Ectodermal cell (in vitro differentiated cells): ENCODE measurements around the gene PGF.

Experiments
- H3K27ac ChIP-seq: 2 replicates; pipeline ENCODE4 v1.7.0; 2013; ENCODE audit warnings: mild to moderate bottlenecking, low read depth, low read length; ENCODE audit not compliant: insufficient read depth, poor library complexity, severe bottlenecking
- H3K27me3 ChIP-seq: 2 replicates; pipeline ENCODE4 v1.7.0; 2013; ENCODE audit warnings: mild to moderate bottlenecking, low read length; ENCODE audit not compliant: insufficient read depth, control insufficient read depth, poor library complexity, severe bottlenecking
- H3K36me3 ChIP-seq: one replicate; pipeline ENCODE4 v1.7.0; 2013; ENCODE audit warnings: low read length; ENCODE audit not compliant: control insufficient read depth, insufficient read depth
- H3K4me1 ChIP-seq: one replicate; pipeline ENCODE4 v1.7.0; 2013; ENCODE audit warnings: low read length; ENCODE audit not compliant: control insufficient read depth, insufficient read depth
- H3K4me3 ChIP-seq: 2 replicates; pipeline ENCODE4 v1.7.0; 2013; ENCODE audit warnings: low read depth, low read length, control low read depth; ENCODE audit not compliant: insufficient read depth
- H3K9me3 ChIP-seq: 2 replicates; pipeline ENCODE4 v1.7.0; 2013; ENCODE audit warnings: mild to moderate bottlenecking, low read length, moderate library complexity; ENCODE audit not compliant: control insufficient read depth
- WGBS, 2 experiments: methylation state at CpG; one replicate each; pipeline ENCODE4 v1.1.7; 2013; ENCODE audit warnings: missing lambda C conversion rate in 2 of 2; 5-methylcytosine and 5-hydroxymethylcytosine counted together

Gene PGF

DNA sequence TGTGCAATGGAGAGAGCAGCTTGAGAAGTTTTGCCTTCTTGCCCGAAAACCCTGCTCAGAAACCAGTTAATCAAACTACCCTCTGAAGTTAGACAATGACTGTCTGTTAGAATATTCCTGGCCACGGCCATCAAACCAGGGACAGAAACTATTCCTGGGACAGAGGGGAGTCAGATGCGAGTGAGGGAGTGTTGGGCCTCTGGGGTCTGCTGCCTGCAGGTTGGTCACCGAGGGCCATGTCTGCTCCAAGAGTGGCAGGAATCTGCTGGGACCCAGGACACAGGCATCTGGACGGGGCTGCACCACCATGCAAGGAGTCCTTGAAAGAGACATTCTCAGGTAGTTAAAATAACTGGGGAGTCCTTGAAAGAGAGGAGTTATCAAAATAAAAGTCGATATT, 30.4 kb upstream of the PGF start:
- peaks cover 17% of the 10 kb centered on the region for H3K4me1 ChIP-seq
- no peak overlapping the region for H3K4me3 ChIP-seq
- no peaks in the 10 kb centered on the region for H3K9me3 ChIP-seq
- H3K27ac ChIP-seq, result no peak overlapping the region
- H3K36me3 ChIP-seq, result no peaks in the 10 kb centered on the region
- WGBS, 2 experiments, result 91 to 95% methylated on average over 6 of the region's 6 CpGs
- H3K27me3 ChIP-seq, result peaks cover 12% of the 10 kb centered on the region

- WGBS, 2 experiments, result 82 to 84% methylated on average over 10 of the region's 10 CpGs
- no peak overlapping the region for H3K4me3 ChIP-seq
- H3K27ac ChIP-seq, result no peak overlapping the region
- H3K4me1 ChIP-seq, result peaks cover 25% of the 10 kb centered on the region
- no peaks in the 10 kb centered on the region for H3K36me3 ChIP-seq
- H3K27me3 ChIP-seq, result peaks cover 12% of the 10 kb centered on the region
- H3K9me3 ChIP-seq, result no peaks in the 10 kb centered on the region
Measured at GRCh38 chr14:74985028-74985310, 29.6 kb upstream of the PGF start.

DNA sequence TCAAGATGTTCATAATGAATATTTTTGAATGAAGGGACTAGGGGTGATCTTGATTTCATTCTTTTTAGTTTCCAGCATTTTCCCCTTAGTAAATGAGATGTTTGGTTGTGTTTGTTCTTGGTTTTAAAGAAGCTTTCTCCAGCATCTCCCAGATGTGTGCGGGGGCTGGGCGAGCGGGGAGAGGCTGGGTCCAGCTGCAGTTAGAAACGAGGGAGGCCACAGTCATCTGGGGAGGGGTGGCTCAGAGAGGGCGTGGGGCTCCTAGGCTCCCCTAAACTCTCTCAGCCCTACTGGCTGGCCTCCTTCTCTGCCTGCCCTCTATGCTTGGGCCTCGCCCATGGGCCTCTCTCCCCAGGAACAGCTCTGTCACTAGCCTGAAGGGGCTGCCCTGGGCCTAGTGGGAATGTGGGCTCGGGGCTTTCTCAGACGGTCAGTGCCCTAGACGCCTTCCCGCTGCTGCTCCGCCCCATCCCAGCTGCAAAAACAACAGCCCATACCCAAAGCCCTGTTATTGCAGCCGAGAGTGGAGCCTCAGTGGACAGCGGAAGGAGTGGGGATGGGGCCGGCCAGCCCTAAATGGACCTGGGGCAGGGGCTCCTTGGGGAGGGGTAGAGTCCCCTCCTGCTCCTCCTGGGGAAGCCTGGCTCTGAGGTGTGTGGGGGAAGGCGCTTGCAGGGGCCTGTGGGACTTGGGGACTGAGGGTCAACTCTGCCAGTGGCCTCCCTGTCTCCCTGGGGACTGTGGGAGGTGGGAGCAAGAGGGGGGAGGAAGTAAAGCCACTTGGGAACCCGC, 29.0 kb upstream of the PGF start:
- H3K9me3 ChIP-seq, result no peaks in the 10 kb centered on the region
- WGBS, 2 experiments, result 65 to 72% methylated on average over 16 of the region's 16 CpGs
- no peak overlapping the region for H3K4me3 ChIP-seq
- peaks cover 12% of the 10 kb centered on the region for H3K27me3 ChIP-seq
- H3K4me1 ChIP-seq, result peaks cover 30% of the 10 kb centered on the region
- H3K27ac ChIP-seq, result no peak overlapping the region
- no peaks in the 10 kb centered on the region for H3K36me3 ChIP-seq

- H3K36me3 ChIP-seq, result no peaks in the 10 kb centered on the region
- H3K9me3 ChIP-seq, result no peaks in the 10 kb centered on the region
- H3K4me1 ChIP-seq, result peaks cover 41% of the 10 kb centered on the region
- H3K27ac ChIP-seq, result no peak overlapping the region
- H3K27me3 ChIP-seq, result peaks cover 12% of the 10 kb centered on the region
- H3K4me3 ChIP-seq, result no peak overlapping the region
- WGBS, 2 experiments, result 92 to 98% methylated on average over 1 of the region's 1 CpG
Measured at GRCh38 chr14:74983343-74983742, 27.9 kb upstream of the PGF start.

DNA sequence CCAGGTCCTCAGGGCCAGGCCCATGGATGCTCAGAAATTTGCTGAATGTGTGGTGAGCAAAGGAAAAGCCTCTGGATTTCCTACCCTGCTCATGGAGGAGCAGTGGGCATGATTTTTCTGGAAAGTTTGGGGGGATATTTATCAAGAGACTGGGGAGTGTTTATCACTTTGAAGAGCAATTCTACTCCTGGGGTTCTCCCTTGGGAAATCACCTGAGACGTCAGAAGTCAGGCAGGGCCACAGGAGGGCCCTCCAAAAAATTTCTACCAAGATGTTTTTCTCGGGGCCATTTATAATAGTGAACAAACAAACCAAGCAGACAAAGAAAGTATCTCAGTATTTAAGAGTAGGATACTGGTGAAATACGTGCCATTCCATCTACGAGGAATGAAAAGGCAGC, 27.3 kb upstream of the PGF start:
- Histone ChIP-seq H3K4me1 (peaks cover 48% of the 10 kb centered on the region), H3K36me3 (no peaks in the 10 kb centered on the region), H3K9me3 (no peaks in the 10 kb centered on the region), H3K27me3 (peaks cover 12% of the 10 kb centered on the region), H3K4me3 (no peak overlapping the region), H3K27ac (no peak overlapping the region)
- 90 to 91% methylated on average over 3 to 4 of the region's 4 CpGs for WGBS, 2 experiments

GRCh38 chr14:74981833-74982232, 26.4 kb upstream of the PGF start:
- H3K27ac ChIP-seq, result no peak overlapping the region
- H3K4me3 ChIP-seq, result no peak overlapping the region
- peaks cover 18% of the 10 kb centered on the region for H3K27me3 ChIP-seq
- H3K4me1 ChIP-seq, result peaks cover 50% of the 10 kb centered on the region
- H3K36me3 ChIP-seq, result no peaks in the 10 kb centered on the region
- no peaks in the 10 kb centered on the region for H3K9me3 ChIP-seq
- 96 to 97% methylated on average over 5 of the region's 5 CpGs for WGBS, 2 experiments

- WGBS, 2 experiments, result 91 to 93% methylated on average over 9 of the region's 9 CpGs
- peaks cover 50% of the 10 kb centered on the region for H3K4me1 ChIP-seq
- H3K27me3 ChIP-seq, result peaks cover 22% of the 10 kb centered on the region
- no peaks in the 10 kb centered on the region for H3K36me3 ChIP-seq
- no peak overlapping the region for H3K4me3 ChIP-seq
- no peak overlapping the region for H3K27ac ChIP-seq
- no peaks in the 10 kb centered on the region for H3K9me3 ChIP-seq
Measured at GRCh38 chr14:74981462-74981782, 26.0 kb upstream of the PGF start.

DNA sequence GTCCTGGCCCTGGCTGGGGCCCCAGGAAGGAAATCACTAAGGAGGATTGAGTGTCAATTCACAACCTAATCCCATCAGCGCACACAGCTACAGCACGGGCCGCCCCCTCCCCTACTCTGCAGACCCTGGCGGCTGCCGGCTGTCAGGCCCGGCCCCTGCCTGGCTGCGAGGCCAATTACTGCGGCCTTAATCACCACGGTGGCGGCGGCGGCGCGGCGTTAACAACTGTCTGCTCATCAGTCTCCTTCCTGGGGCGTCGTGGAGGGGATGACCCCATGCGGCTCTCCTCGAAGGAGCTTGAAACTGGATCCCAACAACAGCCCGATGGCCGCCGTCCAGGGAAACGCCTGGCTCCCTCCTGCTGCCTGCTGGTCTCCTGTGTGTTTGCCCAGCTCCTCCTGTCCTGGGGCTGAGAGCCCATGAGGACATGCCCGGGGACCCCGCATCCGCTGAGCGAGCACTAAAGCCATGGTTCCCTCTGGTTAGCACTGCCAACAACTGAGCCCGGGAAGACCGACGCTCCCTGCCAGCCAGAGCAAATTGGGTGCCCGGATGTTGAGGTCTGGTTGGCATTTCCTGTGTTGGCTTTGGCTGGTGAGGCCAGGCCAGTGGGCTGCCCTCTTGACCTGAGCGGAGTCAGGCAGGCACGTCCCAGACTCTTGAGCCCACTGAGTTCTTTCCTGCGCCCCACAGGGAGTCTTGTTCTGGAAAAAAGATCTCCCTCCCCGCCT, 25.5 kb upstream of the PGF start:
- Histone ChIP-seq H3K36me3 (no peaks in the 10 kb centered on the region), H3K4me1 (peaks cover 50% of the 10 kb centered on the region), H3K9me3 (no peaks in the 10 kb centered on the region), H3K27me3 (peaks cover 22% of the 10 kb centered on the region), H3K27ac (no peak overlapping the region), H3K4me3 (no peak overlapping the region)
- 31 to 32% methylated on average over 35 of the region's 35 CpGs for WGBS, 2 experiments

GRCh38 chr14:74980398-74980730, 25.0 kb upstream of the PGF start:
- H3K36me3 ChIP-seq, result no peaks in the 10 kb centered on the region
- no peak overlapping the region for H3K27ac ChIP-seq
- H3K4me1 ChIP-seq, result peaks cover 50% of the 10 kb centered on the region
- WGBS, 2 experiments, result 84 to 87% methylated on average over 4 of the region's 4 CpGs
- H3K27me3 ChIP-seq, result peaks cover 22% of the 10 kb centered on the region
- H3K4me3 ChIP-seq, result no peak overlapping the region
- H3K9me3 ChIP-seq, result no peaks in the 10 kb centered on the region

- Histone ChIP-seq H3K4me3 (no peak overlapping the region), H3K9me3 (no peaks in the 10 kb centered on the region), H3K4me1 (peaks cover 52% of the 10 kb centered on the region), H3K36me3 (no peaks in the 10 kb centered on the region), H3K27ac (no peak overlapping the region), H3K27me3 (peaks cover 22% of the 10 kb centered on the region)
- 60 to 68% methylated on average over 23 of the region's 23 CpGs for WGBS, 2 experiments
Measured at GRCh38 chr14:74979442-74980397, 24.3 kb upstream of the PGF start.
